HG02763 (cell line): Measurements from ENCODE around the gene ZRANB1.
A peak's percentile ranks its signal among the peaks of the same experiment; 100 is the strongest.
"Not testable (repeated sequence)": the region's sequence is repeated elsewhere in the genome, so short reads cannot be mapped to it uniquely, and the experiment has no call there.

ENCODE experiments used
- ATAC-seq: cut with Tn5 transposase; IDR thresholded peaks from one replicate; pipeline ENCODE4 v1.9.1; 2021; ENCODE audit warnings: mild to moderate bottlenecking, moderate library complexity; ENCODE audit not compliant: unreplicated experiment

The ZRANB1 gene

GRCh38 chr10:124941823-124942222 is at the start of gene ZRANB1:
TSS of gene ZRANB1 (plus strand) at chr10:124942123. CDS start at chr10:124942494, 371 bp downstream.
- no peak for ATAC-seq

- no peak for ATAC-seq
These were observed 49.0 kb upstream of the ZRANB1 start for GRCh38 chr10:124892905-124893304.

- no peak for ATAC-seq
These were observed 47.2 kb upstream of the ZRANB1 start for GRCh38 chr10:124894569-124895215.

GRCh38 chr10:124896751-124897150 is 45.2 kb upstream of the ZRANB1 start:
- ATAC-seq: no peak

GRCh38 chr10:124898471-124898870 is 43.5 kb upstream of the ZRANB1 start:
- no peak for ATAC-seq

GRCh38 chr10:124899151-124899550 is 42.8 kb upstream of the ZRANB1 start:
- ATAC-seq: no peak

- ATAC-seq: no peak
These were observed 39.5 kb upstream of the ZRANB1 start for GRCh38 chr10:124902462-124902861.

GRCh38 chr10:124903111-124903510 is 38.8 kb upstream of the ZRANB1 start:
- no peak for ATAC-seq

GRCh38 chr10:124904796-124905195 is 37.1 kb upstream of the ZRANB1 start:
- no peak for ATAC-seq

GRCh38 chr10:124906551-124907001 is 35.3 kb upstream of the ZRANB1 start:
- no peak for ATAC-seq

GRCh38 chr10:124909563-124909962 is 32.4 kb upstream of the ZRANB1 start:
- ATAC-seq: no peak

GRCh38 chr10:124911124-124912067 is 30.5 kb upstream of the ZRANB1 start:
- ATAC-seq: no peak

GRCh38 chr10:124912101-124912886 is 29.6 kb upstream of the ZRANB1 start:
- no peak for ATAC-seq

GRCh38 chr10:124913167-124913566 is 28.8 kb upstream of the ZRANB1 start:
- ATAC-seq: no peak

GRCh38 chr10:124914398-124914797 is 27.5 kb upstream of the ZRANB1 start:
- ATAC-seq: not testable (repeated sequence)

GRCh38 chr10:124916098-124916584 is 25.8 kb upstream of the ZRANB1 start:
- no peak for ATAC-seq

- peak; percentile 97 for ATAC-seq
These were observed 25.1 kb upstream of the ZRANB1 start for GRCh38 chr10:124916585-124917427.

GRCh38 chr10:124917428-124918190 is 24.3 kb upstream of the ZRANB1 start:
- ATAC-seq: no peak

- ATAC-seq: no peak
These were observed 23.6 kb upstream of the ZRANB1 start for GRCh38 chr10:124918191-124918830.
